ENCODE measurements around the gene SNAPC2. TPM values are rescaled to one million over a fixed set of nuclear protein-coding genes. Genes with fewer than 3 reads are reported as not detected.

The SNAPC2 gene
- total and polyA plus RNA-seq, 2 of the 13 experiments (the other 11 are each of a cell fraction or from before 2014, with no cell fraction given), result 10.2 to 12.7 TPM

GRCh38 chr19:7925171-7925851 lies 5.2 kb downstream of the SNAPC2 start (continued):
- TF ChIP-seq KDM4B (CRISPR knock-in tag; IDR thresholded peaks at IDR 0.05) (no peak), ZBTB44 (CRISPR knock-in tag; IDR thresholded peaks at IDR 0.05) (0 out of 2 replicates have a peak, but pooled peaks have one; percentile 59), SNAI1 (CRISPR knock-in tag; IDR thresholded peaks at IDR 0.05; ENCODE audit: borderline replicate concordance) (no peak), HINFP (CRISPR knock-in tag; IDR thresholded peaks at IDR 0.05; ENCODE audit: low read depth) (no peak), ZBTB7A (CRISPR knock-in tag; IDR thresholded peaks at IDR 0.05) (peak; percentile 95), ZC3H13 (CRISPR knock-in tag; IDR thresholded peaks at IDR 0.05) (no peak), ZBTB14 (CRISPR knock-in tag; IDR thresholded peaks at IDR 0.05) (peak; percentile 68), SNAPC4 (CRISPR knock-in tag; IDR thresholded peaks at IDR 0.05) (no peak), LCORL (IDR thresholded peaks at IDR 0.05) (no peak), LCORL (CRISPR knock-in tag; IDR thresholded peaks at IDR 0.05) (peak; percentile 47; the same call in 1 of the 2 replicates), ZNF556 (CRISPR knock-in tag; IDR thresholded peaks at IDR 0.05; ENCODE audit: borderline replicate concordance) (no peak), CBFB (CRISPR knock-in tag; IDR thresholded peaks at IDR 0.05) (no peak), CBX2 (IDR thresholded peaks at IDR 0.05; ENCODE audit: low read depth, low read length) (no peak), CBX2 (CRISPR knock-in tag; IDR thresholded peaks at IDR 0.05; ENCODE audit: low read depth) (no peak), MAFK (conservative IDR thresholded peaks at IDR 0.05 in 1 of 2, IDR thresholded peaks at IDR 0.05 in 1 of 2; ENCODE audit: low read length in 2 of 2) (no peak), MYC (CRISPR knock-in tag; IDR thresholded peaks at IDR 0.05; ENCODE audit: borderline replicate concordance) (peak; percentile 88), HNRNPK (IDR thresholded peaks at IDR 0.05; ENCODE audit: low read depth, low read length, poor library complexity, severe bottlenecking) (peak; percentile 62), SP1 (IDR thresholded peaks at IDR 0.05) (no peak), SP1 (CRISPR knock-in tag; IDR thresholded peaks at IDR 0.05) (peak; percentile 42; the same call in 1 of the 2 replicates), ZNF782 (CRISPR knock-in tag; IDR thresholded peaks at IDR 0.05; ENCODE audit: borderline replicate concordance) (no peak), PAX8 (CRISPR knock-in tag; IDR thresholded peaks at IDR 0.05; ENCODE audit: borderline replicate concordance) (no peak)
